Measurements from ENCODE around the gene SMYD3.
"Not testable (repeated sequence)": the region's sequence is repeated elsewhere in the genome, so short reads cannot be mapped to it uniquely, and the experiment has no call there.

SMYD3 gene

DNA sequence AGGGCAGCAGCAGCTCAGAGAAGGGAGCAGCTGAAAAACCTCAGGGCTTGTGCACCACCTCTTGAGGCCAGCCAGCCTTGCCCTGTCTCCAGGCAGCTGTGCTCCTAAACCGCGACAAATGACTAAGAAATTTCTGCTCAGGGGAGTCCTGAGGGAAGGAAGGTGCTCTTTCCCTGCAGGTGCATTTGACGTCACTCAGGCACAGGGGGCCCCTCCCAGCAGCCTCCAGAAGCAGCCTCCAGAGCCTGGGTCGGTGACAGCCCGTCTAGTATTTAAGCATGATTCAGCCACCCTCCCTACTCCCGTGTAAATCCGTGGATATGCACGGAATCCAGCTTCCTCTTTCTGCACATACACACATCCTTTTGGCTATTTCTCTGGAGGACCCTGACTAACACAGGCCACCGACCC lies 791.8 kb downstream of the SMYD3 start:
- TF ChIP-seq FOXM1 (IDR thresholded peaks at IDR 0.05; ENCODE audit: borderline replicate concordance): no peak
- no peak for TF ChIP-seq SP1 (IDR thresholded peaks at IDR 0.05)
- no peak for TF ChIP-seq BHLHE40 (IDR thresholded peaks at IDR 0.05; ENCODE audit: borderline replicate concordance)
- TF ChIP-seq LEF1 (IDR thresholded peaks at IDR 0.05; ENCODE audit: borderline replicate concordance): no peak
- no peak for TF ChIP-seq FOXK2 (IDR thresholded peaks at IDR 0.05)
- no peak for TF ChIP-seq CTBP1 (IDR thresholded peaks at IDR 0.05; ENCODE audit: borderline replicate concordance)
- DNase-seq (ENCODE audit: extremely low spot score): no peak
- ChIA-PET CTCF (no interaction called here), POLR2A (no interaction called here)

DNA sequence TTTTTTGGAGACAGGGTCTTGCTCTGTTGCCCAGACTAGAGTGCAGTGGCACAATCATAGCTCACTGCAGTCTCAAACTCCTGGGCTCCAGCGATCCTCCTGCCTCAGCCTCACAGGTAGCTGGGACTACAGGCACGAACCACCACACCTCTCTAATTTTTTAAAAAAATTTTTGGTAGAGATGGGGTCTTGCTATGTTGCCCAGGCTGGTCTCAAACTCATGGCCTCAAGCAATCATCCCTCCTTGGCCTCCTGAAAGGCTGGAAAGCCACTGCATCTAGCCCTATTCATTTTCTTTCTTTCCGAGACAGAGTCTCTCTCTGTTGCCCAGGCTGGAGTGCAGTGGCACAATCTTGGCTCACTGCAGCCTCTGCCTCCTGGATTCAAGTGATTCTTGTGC lies 793.1 kb downstream of the SMYD3 start:
- CTCF ChIA-PET; POLR2A ChIA-PET; DNase-seq (ENCODE audit: extremely low spot score): not testable (repeated sequence)

DNA sequence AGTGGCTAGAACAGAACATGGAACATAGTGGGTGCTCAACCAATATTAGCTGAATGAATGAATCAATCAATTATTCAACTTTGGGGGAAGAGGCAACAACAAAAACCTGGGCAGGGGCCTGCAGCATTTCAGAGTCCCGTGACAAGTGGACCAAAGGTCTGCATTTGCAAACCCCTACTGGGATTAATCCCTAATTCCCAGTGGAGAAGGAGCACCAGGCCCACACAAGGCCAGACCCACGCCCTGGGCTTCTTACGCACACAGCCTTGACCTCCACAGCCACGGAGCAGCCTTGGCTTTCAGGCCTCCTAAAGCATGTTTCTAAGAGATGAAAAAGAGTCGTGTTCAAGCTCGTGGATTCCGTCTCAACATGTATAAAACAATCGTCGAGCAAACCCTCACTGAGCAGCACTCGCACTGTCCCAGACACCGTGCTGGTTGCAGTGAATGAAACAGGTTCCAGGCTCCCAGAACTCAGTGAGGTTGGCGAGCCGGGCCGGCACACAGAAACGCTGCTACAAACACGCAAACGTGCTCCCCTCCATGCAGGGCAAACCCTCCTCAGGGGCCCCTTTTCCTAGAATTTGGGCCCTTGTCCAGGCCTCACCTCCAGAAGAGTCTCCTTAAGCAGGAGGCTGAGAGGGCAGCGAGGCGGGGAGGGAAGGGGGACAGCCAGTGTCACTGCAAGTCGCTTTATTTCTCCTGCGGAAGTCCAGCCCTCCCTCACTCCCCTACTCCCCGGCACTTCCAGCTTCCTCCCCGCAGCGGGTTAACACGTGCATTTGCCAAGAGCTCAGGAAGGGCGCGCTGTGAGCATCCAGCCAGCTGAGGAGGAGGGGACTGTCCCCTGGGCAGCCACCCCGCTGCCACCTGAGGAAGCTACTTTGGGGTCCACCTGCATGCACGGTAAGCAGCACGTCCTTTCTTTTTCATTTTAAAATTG lies 795.8 kb downstream of the SMYD3 start:
- CTCF ChIA-PET: no interaction called here
- no peak for DNase-seq (ENCODE audit: extremely low spot score)
- no peak for TF ChIP-seq HDGF (IDR thresholded peaks at IDR 0.05; ENCODE audit: borderline replicate concordance)
- TF ChIP-seq SP1 (IDR thresholded peaks at IDR 0.05): no peak
- TF ChIP-seq, protein P1, sequence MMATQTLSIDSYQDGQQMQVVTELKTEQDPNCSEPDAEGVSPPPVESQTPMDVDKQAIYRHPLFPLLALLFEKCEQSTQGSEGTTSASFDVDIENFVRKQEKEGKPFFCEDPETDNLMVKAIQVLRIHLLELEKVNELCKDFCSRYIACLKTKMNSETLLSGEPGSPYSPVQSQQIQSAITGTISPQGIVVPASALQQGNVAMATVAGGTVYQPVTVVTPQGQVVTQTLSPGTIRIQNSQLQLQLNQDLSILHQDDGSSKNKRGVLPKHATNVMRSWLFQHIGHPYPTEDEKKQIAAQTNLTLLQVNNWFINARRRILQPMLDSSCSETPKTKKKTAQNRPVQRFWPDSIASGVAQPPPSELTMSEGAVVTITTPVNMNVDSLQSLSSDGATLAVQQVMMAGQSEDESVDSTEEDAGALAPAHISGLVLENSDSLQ (IDR thresholded peaks at IDR 0.05): no peak
- TF ChIP-seq LEF1 (IDR thresholded peaks at IDR 0.05; ENCODE audit: borderline replicate concordance): no peak
- no peak for TF ChIP-seq ARNT (IDR thresholded peaks at IDR 0.05)
- no peak for TF ChIP-seq FOXM1 (IDR thresholded peaks at IDR 0.05; ENCODE audit: borderline replicate concordance)
- no peak for TF ChIP-seq SUZ12 (IDR thresholded peaks at IDR 0.05)
- no peak for TF ChIP-seq FOXK2 (IDR thresholded peaks at IDR 0.05)
- TF ChIP-seq L3MBTL2 (conservative IDR thresholded peaks at IDR 0.05): no peak
- no peak for TF ChIP-seq ELF4 (IDR thresholded peaks at IDR 0.05)
- no peak for TF ChIP-seq CTBP1 (IDR thresholded peaks at IDR 0.05; ENCODE audit: borderline replicate concordance)
- TF ChIP-seq BHLHE40 (IDR thresholded peaks at IDR 0.05; ENCODE audit: borderline replicate concordance): no peak
- TF ChIP-seq TARDBP (IDR thresholded peaks at IDR 0.05): no peak
- no peak for TF ChIP-seq NFRKB (IDR thresholded peaks at IDR 0.05)
- no peak for TF ChIP-seq ZNF384 (IDR thresholded peaks at IDR 0.05)
- TF ChIP-seq FOXA1 (IDR thresholded peaks at IDR 0.05): no peak
- POLR2A ChIA-PET: no interaction called here

DNA sequence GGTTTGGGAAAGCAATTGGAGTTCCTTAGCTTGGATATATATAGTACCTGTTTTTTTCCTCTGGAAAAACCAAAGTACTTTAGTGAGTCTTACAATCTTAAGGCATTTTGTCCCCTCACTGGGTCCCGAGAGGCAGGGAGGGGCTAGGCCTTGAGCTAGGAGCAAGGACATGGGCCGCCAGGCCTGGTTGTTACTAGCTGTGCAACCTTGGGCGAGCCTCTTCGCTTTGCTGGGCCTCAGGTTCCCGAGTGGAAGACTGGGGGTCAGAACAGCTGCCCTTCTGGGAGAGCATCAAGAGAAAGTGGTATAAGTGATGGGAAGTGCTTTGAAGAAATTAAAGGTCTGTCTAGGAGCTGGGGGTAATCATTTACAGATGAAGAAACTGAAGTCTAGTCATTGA lies 799.1 kb downstream of the SMYD3 start:
- TF ChIP-seq L3MBTL2 (conservative IDR thresholded peaks at IDR 0.05): no peak
- TF ChIP-seq TARDBP (IDR thresholded peaks at IDR 0.05): no peak
- TF ChIP-seq LEF1 (IDR thresholded peaks at IDR 0.05; ENCODE audit: borderline replicate concordance): no peak
- no peak for TF ChIP-seq FOXM1 (IDR thresholded peaks at IDR 0.05; ENCODE audit: borderline replicate concordance)
- TF ChIP-seq, protein P1 (IDR thresholded peaks at IDR 0.05): no peak
- TF ChIP-seq ZNF384 (IDR thresholded peaks at IDR 0.05): no peak
- no peak for TF ChIP-seq ELF4 (IDR thresholded peaks at IDR 0.05)
- TF ChIP-seq BHLHE40 (IDR thresholded peaks at IDR 0.05; ENCODE audit: borderline replicate concordance): no peak
- no peak for TF ChIP-seq SUZ12 (IDR thresholded peaks at IDR 0.05)
- no peak for TF ChIP-seq FOXK2 (IDR thresholded peaks at IDR 0.05)
- no peak for TF ChIP-seq SP1 (IDR thresholded peaks at IDR 0.05)
- TF ChIP-seq HDGF (IDR thresholded peaks at IDR 0.05; ENCODE audit: borderline replicate concordance): no peak
- TF ChIP-seq ARNT (IDR thresholded peaks at IDR 0.05): no peak
- no peak for TF ChIP-seq NFRKB (IDR thresholded peaks at IDR 0.05)
- TF ChIP-seq FOXA1 (IDR thresholded peaks at IDR 0.05): no peak
- TF ChIP-seq CTBP1 (IDR thresholded peaks at IDR 0.05; ENCODE audit: borderline replicate concordance): no peak
- POLR2A ChIA-PET: no interaction called here
- CTCF ChIA-PET: no interaction called here

DNA sequence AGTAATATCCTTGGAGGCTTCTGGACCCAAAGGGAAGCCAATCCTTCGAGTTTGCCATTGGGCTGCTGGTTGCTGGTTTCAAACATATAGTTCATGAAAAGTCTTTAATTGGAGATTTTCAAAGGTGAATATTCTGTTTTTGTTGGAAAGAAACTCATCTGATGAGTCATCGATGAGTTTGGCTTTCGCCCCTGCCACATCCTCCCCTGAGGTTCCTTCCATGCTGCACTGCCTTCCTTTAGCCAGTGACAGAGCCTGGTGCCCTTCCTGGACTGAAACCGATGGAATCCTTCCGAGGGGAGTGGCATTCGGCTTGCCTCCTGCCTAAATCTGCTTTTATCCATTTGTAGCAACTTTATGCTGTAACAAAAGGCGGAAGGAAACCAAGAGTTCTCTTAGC lies 802.3 kb downstream of the SMYD3 start:
- no peak for DNase-seq (ENCODE audit: extremely low spot score)
- ChIA-PET CTCF (no interaction called here), POLR2A (no interaction called here)
- no peak for TF ChIP-seq NFRKB (IDR thresholded peaks at IDR 0.05)
- TF ChIP-seq L3MBTL2 (conservative IDR thresholded peaks at IDR 0.05): no peak
- TF ChIP-seq HDGF (IDR thresholded peaks at IDR 0.05; ENCODE audit: borderline replicate concordance): no peak
- no peak for TF ChIP-seq SUZ12 (IDR thresholded peaks at IDR 0.05)
- TF ChIP-seq ELF4 (IDR thresholded peaks at IDR 0.05): no peak
- TF ChIP-seq SP1 (IDR thresholded peaks at IDR 0.05): no peak
- TF ChIP-seq LEF1 (IDR thresholded peaks at IDR 0.05; ENCODE audit: borderline replicate concordance): no peak
- TF ChIP-seq ARNT (IDR thresholded peaks at IDR 0.05): no peak

More for the DNA sequence above, 799.1 kb downstream of the SMYD3 start:
- no peak for DNase-seq (ENCODE audit: extremely low spot score)

DNA sequence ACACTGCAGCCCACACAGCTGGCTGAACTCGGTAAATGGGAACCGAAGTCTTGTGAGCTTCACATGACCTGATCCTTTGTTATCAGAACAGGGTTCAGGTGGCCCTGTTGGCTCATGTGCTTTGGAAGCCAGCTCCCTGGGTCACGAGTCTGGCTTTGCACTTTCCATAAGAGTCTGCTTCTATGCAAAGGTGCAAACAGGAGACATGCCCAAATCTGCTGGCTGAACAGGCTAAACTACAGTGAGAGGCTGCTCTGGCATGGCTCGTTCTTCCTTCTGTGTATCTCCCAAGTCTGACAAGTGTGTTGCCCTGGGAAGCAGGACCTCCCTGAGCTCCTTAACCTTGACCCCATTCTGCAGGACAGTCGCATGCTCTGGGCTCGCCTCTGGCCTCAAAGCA lies 802.7 kb downstream of the SMYD3 start:
- no peak for DNase-seq (ENCODE audit: extremely low spot score)
- ChIA-PET CTCF (no interaction called here), POLR2A (no interaction called here)
- TF ChIP-seq SUZ12 (IDR thresholded peaks at IDR 0.05) (no peak), FOXK2 (IDR thresholded peaks at IDR 0.05) (no peak), ELF4 (IDR thresholded peaks at IDR 0.05) (no peak), L3MBTL2 (conservative IDR thresholded peaks at IDR 0.05) (no peak), ZNF384 (IDR thresholded peaks at IDR 0.05) (no peak), HDGF (IDR thresholded peaks at IDR 0.05; ENCODE audit: borderline replicate concordance) (no peak), BHLHE40 (IDR thresholded peaks at IDR 0.05; ENCODE audit: borderline replicate concordance) (no peak), NFRKB (IDR thresholded peaks at IDR 0.05) (no peak), FOXA1 (IDR thresholded peaks at IDR 0.05) (no peak), FOXM1 (IDR thresholded peaks at IDR 0.05; ENCODE audit: borderline replicate concordance) (no peak), SP1 (IDR thresholded peaks at IDR 0.05) (no peak), TARDBP (IDR thresholded peaks at IDR 0.05) (no peak), ARNT (IDR thresholded peaks at IDR 0.05) (no peak), LEF1 (IDR thresholded peaks at IDR 0.05; ENCODE audit: borderline replicate concordance) (no peak), CTBP1 (IDR thresholded peaks at IDR 0.05; ENCODE audit: borderline replicate concordance) (no peak)
- TF ChIP-seq, protein P1 (IDR thresholded peaks at IDR 0.05): no peak

All from HEK293T (cell line).